ENCODE data around the gene IFT80. TPM values are rescaled to one million over a fixed set of nuclear protein-coding genes. Genes with fewer than 3 reads are reported as not detected.

The IFT80 gene
- total RNA-seq, 4 donors from 2014 or later: 19.5 to 57.5 (median 31.6) TPM

DNA sequence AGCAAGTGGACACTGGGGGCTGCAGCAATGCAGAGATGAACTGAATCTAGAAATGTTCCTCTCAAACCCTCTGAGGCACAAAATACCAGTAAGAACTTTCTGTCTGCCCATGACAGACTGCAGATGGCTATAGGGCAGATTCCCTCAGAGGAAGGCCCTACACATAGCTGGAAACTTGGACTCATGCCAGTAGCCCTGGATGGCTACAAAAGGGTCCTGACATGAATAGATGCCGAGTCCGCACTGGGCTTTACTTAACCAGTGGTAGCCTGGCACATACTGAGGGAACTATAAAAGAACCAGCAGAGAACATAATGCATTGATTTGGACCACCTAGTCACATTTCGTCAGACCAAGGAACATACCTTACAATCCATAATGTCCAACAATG lies 107.1 kb downstream of the IFT80 start:
- WGBS, 2 donors: 73 to 85% methylated on average over 3 of the region's 3 CpGs
- TF ChIP-seq EP300 (IDR thresholded peaks at IDR 0.05) (no peak), POLR2A (IDR thresholded peaks at IDR 0.05) (no peak)
- TF ChIP-seq, protein P1, sequence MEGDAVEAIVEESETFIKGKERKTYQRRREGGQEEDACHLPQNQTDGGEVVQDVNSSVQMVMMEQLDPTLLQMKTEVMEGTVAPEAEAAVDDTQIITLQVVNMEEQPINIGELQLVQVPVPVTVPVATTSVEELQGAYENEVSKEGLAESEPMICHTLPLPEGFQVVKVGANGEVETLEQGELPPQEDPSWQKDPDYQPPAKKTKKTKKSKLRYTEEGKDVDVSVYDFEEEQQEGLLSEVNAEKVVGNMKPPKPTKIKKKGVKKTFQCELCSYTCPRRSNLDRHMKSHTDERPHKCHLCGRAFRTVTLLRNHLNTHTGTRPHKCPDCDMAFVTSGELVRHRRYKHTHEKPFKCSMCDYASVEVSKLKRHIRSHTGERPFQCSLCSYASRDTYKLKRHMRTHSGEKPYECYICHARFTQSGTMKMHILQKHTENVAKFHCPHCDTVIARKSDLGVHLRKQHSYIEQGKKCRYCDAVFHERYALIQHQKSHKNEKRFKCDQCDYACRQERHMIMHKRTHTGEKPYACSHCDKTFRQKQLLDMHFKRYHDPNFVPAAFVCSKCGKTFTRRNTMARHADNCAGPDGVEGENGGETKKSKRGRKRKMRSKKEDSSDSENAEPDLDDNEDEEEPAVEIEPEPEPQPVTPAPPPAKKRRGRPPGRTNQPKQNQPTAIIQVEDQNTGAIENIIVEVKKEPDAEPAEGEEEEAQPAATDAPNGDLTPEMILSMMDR (IDR thresholded peaks at IDR 0.05): no peak
- no peak overlapping the region for H3K4me3 ChIP-seq
- H3K27me3 ChIP-seq: no peaks in the 10 kb centered on the region
- H3K27ac ChIP-seq: no peak overlapping the region
- H3K9me3 ChIP-seq: no peaks in the 10 kb centered on the region
- no peaks in the 10 kb centered on the region for H3K4me1 ChIP-seq
- DNase-seq (ENCODE audit: low spot score in 2 of 2): no peak
- H3K36me3 ChIP-seq: peaks cover 0 to 38% (median 0%) of the 10 kb centered on the region in 3 donors

GRCh38 chr3:160291290-160291908 lies 107.6 kb downstream of the IFT80 start:
- no peak for TF ChIP-seq EP300 (IDR thresholded peaks at IDR 0.05)
- TF ChIP-seq POLR2A (IDR thresholded peaks at IDR 0.05): no peak
- TF ChIP-seq, protein P1 (IDR thresholded peaks at IDR 0.05): no peak
- peaks cover 0 to 38% (median 0%) of the 10 kb centered on the region in 3 donors for H3K36me3 ChIP-seq
- WGBS, 2 donors: 85 to 88% methylated on average over 5 of the region's 5 CpGs
- no peak overlapping the region for H3K27ac ChIP-seq
- no peaks in the 10 kb centered on the region for H3K27me3 ChIP-seq
- H3K9me3 ChIP-seq: no peaks in the 10 kb centered on the region
- no peak overlapping the region for H3K4me3 ChIP-seq
- DNase-seq (ENCODE audit: low spot score in 2 of 2): no peak
- H3K4me1 ChIP-seq: no peaks in the 10 kb centered on the region

DNA sequence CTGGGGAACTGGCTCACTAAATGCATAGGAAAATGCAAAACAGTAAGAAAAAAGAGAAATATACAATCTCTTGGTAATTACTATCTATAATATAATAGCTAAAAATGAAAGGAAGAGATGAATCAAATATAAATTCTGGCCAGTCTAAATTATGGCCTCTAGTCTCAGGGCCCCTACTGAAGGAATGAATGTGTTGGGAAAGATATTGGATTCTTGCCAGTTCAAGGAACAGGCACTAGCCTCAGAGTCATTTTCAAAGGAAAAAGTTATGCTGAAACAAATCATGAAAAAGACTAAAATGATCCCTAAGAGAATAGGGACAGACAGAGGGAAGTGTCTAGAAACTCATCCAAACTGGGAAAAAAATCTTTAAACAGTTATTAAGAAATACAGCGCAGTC lies 111.4 kb downstream of the IFT80 start:
- Histone ChIP-seq H3K9me3 (no peaks in the 10 kb centered on the region), H3K4me3 (no peak overlapping the region), H3K36me3 (peaks cover 0 to 22% (median 0%) of the 10 kb centered on the region in 3 donors), H3K27me3 (no peaks in the 10 kb centered on the region), H3K27ac (no peak overlapping the region), H3K4me1 (no peaks in the 10 kb centered on the region)
- TF ChIP-seq, protein P1 (IDR thresholded peaks at IDR 0.05): no peak
- no peak for TF ChIP-seq EP300 (IDR thresholded peaks at IDR 0.05)
- no peak for TF ChIP-seq POLR2A (IDR thresholded peaks at IDR 0.05)
- 93 to 100% methylated on average over 1 of the region's 1 CpG for WGBS, 2 donors
- DNase-seq (ENCODE audit: low spot score in 2 of 2): no peak

DNA sequence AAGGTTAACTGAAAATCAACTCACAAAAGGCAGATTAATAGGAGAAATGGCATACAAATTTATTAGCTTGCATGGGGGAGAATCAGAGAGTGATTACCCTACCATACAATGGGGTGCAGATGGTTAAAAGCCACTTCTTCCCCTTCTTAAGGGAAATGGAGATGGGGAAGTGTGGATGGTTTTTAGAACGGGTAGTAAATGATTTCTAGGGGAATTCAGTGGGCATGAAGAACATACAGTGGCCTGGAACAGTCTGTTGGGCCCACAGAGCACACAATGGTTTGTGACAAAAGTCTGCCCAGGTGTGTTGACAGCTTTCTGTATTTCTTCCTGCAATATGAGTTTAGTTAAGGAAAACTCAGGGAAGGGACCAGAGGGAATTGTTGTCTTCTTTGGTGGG lies 112.8 kb downstream of the IFT80 start:
- Histone ChIP-seq H3K4me3 (no peak overlapping the region), H3K27me3 (no peaks in the 10 kb centered on the region), H3K36me3 (peaks cover 0 to 25% (median 0%) of the 10 kb centered on the region in 3 donors), H3K9me3 (no peaks in the 10 kb centered on the region), H3K4me1 (no peaks in the 10 kb centered on the region), H3K27ac (no peak overlapping the region)
- DNase-seq (ENCODE audit: low spot score in 2 of 2): no peak
- 69 to 79% methylated on average over 1 of the region's 1 CpG for WGBS, 2 donors
- TF ChIP-seq POLR2A (IDR thresholded peaks at IDR 0.05) (no peak), EP300 (IDR thresholded peaks at IDR 0.05) (no peak)
- TF ChIP-seq, protein P1 (IDR thresholded peaks at IDR 0.05): no peak

GRCh38 chr3:160280836-160281235 lies 118.2 kb downstream of the IFT80 start:
- no peaks in the 10 kb centered on the region for H3K27me3 ChIP-seq
- DNase-seq (ENCODE audit: low spot score in 2 of 2): no peak
- 100% methylated on average over 1 of the region's 1 CpG for WGBS, 2 donors
- H3K27ac ChIP-seq: no peak overlapping the region
- H3K36me3 ChIP-seq: peaks cover 0 to 40% (median 0%) of the 10 kb centered on the region in 3 donors
- no peak overlapping the region for H3K4me3 ChIP-seq
- no peaks in the 10 kb centered on the region for H3K4me1 ChIP-seq
- TF ChIP-seq EP300 (IDR thresholded peaks at IDR 0.05) (no peak), POLR2A (IDR thresholded peaks at IDR 0.05) (no peak)
- TF ChIP-seq, protein P1 (IDR thresholded peaks at IDR 0.05): no peak
- no peaks in the 10 kb centered on the region for H3K9me3 ChIP-seq
